Activated CD8-positive, alpha-beta memory T cell treated with anti-CD3 and anti-CD28 coated beads for 1 hour (primary cell): ENCODE measurements around the gene FBN3.

Experiments used
- DNase-seq, 2 donors: peaks; one replicate each; pipeline ENCODE4 v3.0.0-alpha.2; 2020; ENCODE audit warnings: low read depth in 1 of 2; ENCODE audit errors: extremely low read depth in 1 of 2

FBN3 gene

GRCh38 chr19:8148410-8149260, 757 bp downstream of the FBN3 start:
- DNase-seq, result no peak

DNA sequence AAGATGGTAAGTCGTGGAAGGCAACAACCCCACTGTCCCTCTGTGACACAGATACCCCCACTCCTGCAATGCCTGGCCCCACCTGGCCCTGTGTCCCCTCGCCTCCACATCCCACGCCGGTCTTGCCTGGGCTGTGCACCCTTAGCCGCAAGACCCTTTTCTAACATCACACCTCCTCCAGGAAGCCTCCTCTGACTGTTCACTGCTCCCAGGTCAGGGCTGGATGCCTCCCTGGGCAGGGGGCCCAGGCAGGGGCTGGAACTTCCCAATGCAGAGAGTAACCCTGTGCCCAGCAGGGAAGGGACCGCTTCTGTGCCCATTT, 1.3 kb downstream of the FBN3 start:
- DNase-seq, result no peak

- no peak for DNase-seq
These were observed 1.8 kb downstream of the FBN3 start for GRCh38 chr19:8147582-8147978.

DNA sequence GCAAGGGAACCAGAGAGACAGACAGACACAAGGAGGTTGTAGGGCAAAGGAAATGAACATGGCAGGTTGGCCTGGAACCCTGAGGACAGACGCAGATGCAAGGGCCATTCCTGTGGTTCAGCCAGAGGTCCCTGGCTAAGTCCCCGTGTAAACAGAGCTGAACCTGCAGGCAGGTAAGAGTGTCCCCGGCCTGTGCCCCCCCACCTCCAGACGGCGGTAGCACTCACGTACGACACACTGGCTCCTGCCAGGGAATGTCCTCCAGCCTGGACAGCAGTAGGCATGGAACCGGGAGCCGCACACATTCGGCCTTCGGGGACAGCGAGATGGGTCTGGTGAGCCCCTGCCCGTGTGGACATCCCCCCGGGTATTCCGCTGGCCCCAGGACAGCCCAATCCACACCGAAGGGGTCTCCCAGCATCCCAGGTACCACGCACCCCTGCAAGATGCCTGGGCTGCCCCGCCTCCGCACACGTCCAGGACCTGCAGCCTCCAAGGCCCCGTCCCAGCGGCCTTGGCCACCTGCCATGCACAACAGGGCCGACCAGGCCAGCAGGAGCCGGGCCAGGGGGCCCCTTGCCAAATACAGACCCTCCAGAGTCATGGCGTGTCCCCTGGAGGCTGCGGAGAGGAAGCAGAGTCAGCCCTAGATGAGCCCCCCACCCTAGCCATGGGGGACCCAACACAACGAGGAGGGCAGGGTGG, 2.4 kb downstream of the FBN3 start:
- DNase-seq, result no peak

DNA sequence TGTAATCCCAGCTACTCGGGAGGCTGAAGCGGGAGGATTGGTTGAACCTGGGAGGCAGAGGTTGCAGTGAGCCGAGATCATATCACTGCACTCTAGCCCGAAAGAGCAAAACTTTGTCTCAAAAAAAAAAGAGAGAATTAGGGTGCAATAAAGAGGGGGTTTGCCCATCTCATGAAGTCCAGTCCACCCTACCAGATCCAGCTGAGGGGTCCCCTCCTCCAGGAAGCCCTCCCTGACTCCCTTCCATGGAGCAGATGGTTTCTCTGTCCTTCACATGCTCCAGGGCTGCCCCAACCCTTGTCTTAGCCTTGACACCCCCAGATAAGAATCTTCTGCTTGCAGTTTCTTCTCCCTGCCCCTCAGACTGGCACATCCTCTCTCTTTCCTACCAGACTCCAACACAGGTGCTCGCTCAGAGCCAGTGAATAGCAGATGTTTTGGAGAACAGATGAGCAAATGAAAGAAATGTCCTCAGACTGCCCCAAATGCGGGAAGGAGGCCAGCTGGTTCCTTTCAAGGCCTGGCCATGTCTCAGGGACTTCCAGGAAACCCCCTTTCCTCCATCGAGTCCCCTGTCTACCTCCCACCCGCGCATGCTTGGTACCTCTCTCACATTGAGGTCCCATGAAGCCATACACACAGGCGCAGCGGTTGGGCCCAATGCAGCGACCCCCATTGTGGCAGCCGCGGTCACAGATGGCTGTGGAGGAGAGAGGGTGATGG, 5.0 kb downstream of the FBN3 start:
- DNase-seq, result no peak

DNA sequence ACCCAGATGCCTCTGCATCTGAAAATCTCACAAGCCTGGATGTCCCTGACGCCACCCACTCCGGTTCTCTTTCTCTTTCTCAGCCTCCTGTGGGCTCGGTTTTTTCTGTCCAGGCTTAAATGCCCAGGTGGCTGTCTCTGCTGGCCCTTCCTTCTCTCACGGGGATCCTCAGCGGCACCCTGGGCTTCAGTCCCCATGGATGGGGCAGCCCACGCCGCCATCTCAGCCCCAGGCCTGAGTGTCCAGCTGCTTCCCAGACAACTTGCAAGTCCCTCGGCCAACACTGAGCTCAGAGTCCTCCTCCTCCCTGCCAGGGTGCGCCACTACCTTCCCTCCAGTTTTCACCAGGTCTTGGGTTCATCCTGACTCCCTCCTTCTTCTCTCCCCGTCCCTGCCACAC, 6.4 kb downstream of the FBN3 start:
- DNase-seq, result no peak

GRCh38 chr19:8142513-8142900, 6.9 kb downstream of the FBN3 start:
- no peak for DNase-seq

- DNase-seq, result no peak
These were observed 7.5 kb downstream of the FBN3 start for GRCh38 chr19:8141726-8142512.

DNA sequence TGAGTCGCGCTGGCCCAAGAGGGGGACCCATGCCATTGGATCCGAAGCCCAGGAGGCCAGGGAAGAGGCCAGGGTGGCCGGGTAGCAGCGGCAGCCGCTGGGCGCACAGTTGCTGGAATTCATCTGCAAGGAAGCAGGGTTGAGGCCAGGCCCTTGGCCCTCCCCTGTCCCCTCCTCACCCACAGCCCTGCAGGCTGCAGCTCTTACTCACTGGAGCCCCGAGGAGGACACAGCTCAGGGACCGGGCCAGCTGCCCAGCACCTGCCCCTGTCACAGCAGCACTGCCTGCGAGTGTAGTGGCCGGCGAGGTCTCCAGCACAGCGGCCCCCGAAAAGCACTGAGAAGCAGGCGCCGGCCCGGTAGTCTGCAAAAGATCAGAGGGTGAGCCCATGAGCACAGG, 11.2 kb downstream of the FBN3 start:
- no peak for DNase-seq

GRCh38 chr19:8137425-8137824, 12.0 kb downstream of the FBN3 start:
- DNase-seq, result no peak

DNA sequence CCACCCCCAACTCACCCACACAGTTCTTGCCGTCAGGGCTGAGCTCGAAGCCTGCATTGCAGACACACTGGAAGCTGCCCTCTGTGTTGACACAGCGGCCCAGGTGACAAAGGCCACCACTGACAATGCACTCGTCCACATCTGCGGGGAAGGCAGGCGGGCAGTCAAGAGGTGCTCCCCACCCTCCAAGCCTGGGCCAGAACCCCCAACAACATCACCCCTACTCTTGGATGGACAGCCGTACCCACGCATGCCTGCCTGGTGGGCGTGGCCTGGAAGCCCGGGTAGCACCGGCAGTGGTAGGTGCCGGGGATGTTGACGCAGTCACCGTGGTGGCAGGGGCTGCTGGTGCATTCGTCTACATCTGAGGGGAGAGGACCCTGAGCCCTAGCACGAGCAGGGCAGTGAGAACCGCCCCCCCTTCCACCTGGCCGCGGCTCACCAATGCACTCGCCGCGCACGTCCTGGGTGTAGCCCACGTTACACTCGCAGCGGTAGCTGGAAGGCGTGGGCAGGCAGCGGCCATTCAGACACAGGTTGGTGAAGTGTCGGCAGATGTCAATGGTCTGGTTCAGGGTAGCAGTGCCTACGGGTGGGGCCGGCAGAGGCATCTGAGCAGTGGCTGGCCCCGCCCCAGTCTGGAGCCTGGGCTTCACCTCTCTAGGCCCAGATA, 13.3 kb downstream of the FBN3 start:
- DNase-seq, result no peak

GRCh38 chr19:8132858-8133458, 16.4 kb downstream of the FBN3 start:
- DNase-seq, result no peak

GRCh38 chr19:8131517-8131916, 17.9 kb downstream of the FBN3 start:
- DNase-seq, result no peak

DNA sequence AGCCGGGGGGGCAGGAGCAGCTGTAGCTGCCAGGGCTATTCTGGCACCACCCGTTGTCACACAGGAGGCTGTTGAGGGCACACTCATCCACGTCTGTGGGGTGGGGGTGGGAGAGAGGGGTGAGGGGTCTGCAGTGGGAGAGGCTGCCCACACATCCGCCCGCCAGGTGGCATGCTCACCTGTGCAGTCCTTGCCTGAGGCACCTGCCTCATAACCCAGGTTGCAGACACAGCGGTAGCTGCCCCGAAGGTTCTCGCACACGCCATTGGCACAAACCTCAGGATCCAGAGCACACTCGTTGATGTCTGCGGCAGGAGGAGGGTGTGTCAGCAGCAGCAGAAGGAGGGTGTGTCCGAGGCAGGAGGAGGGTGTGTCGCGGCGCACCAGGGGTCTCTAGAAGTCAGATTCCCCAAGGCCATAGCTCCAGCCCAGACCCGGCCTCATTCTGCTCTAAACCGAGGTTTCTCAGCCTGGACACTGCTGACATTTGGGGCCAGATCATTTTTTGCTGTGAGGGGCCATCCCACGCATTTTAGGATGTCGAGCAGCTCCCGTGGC, 20.3 kb downstream of the FBN3 start:
- no peak for DNase-seq

GRCh38 chr19:8128551-8128950, 20.8 kb downstream of the FBN3 start:
- DNase-seq, result no peak

GRCh38 chr19:8127311-8127710, 22.1 kb downstream of the FBN3 start:
- DNase-seq, result no peak

DNA sequence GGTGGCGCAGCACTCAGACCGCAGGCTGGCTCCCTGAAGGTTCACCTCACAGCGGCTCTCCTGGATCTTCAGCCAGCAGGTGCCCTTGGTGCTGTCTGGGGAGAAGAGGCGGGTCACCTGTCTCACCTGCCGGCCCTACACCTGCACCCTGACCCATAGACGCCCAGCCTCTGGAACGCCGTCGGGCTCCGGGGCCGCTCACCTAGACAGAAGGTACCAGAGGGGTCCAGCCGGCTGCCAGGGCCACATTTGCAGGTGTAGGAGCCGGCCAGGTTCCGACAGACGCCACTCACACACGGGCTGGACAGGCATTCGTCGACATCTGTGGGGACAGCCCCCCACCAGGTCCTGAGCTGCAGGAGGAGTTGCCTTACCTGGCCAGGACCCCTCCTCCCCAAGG, 22.9 kb downstream of the FBN3 start:
- DNase-seq, result no peak

GRCh38 chr19:8126008-8126407, 23.4 kb downstream of the FBN3 start:
- no peak for DNase-seq

DNA sequence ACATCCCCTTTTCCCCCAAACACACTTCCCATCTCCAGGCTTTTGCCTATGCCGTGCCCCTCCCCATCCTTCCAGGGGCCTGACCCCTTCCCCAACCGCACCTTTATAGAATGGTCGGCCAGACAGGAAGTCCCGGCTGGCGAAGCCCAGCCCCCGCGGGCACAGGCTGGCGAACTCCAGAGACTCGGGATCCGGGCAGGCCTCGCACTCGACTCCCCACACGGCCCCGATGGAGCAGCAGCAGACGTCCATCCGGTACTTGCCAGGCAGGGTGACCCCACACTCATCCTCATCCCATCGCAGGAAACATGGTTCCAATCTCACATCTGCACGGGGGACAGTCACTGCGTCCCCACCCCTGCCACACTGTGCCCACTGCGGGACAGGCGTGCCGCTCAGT, 25.7 kb downstream of the FBN3 start:
- no peak for DNase-seq
